ENCODE measurements around the gene FLNB. TPM values are rescaled to one million over a fixed set of nuclear protein-coding genes. Genes with fewer than 3 reads are reported as not detected.

Gene FLNB
- total RNA-seq, 1 experiment from 2014 or later: 127 TPM

GRCh38 chr3:57999417-58000115, 8.7 kb upstream of the FLNB start (continued):
- no peak for TF ChIP-seq TP53 (CRISPR knock-in tag; IDR thresholded peaks at IDR 0.05)
- TF ChIP-seq ZNF423 (CRISPR knock-in tag; IDR thresholded peaks at IDR 0.05): no peak
- no peak for TF ChIP-seq MAX (CRISPR knock-in tag; IDR thresholded peaks at IDR 0.05)
- no peak for TF ChIP-seq GTF2I (CRISPR knock-in tag; conservative IDR thresholded peaks at IDR 0.05)
- no peak for TF ChIP-seq ERG (CRISPR knock-in tag; IDR thresholded peaks at IDR 0.05)

GRCh38 chr3:58000306-58001085, 7.7 kb upstream of the FLNB start:
- Mint-ChIP-seq H3K27ac (no peak overlapping the region), H3K27me3 (ENCODE audit: low read depth) (no peaks in the 10 kb centered on the region), H3K4me1 (no peaks in the 10 kb centered on the region), H3K9me3 (no peaks in the 10 kb centered on the region; the same call in 1 of the 2 replicates), H3K36me3 (no peaks in the 10 kb centered on the region), H3K4me3 (no peak overlapping the region)
- ChIA-PET POLR2A (no interaction called here), CTCF (interaction anchor here (2.6 kb wide), 1 partner anchor 177 kb away, joined by 8 read pairs; no protein-coding TSS in a partner anchor)
- TF ChIP-seq ATF6 (CRISPR knock-in tag; IDR thresholded peaks at IDR 0.05) (no peak), NFATC4 (CRISPR knock-in tag; IDR thresholded peaks at IDR 0.05) (no peak), NFE2L1 (CRISPR knock-in tag; IDR thresholded peaks at IDR 0.05) (no peak), SMAD4 (CRISPR knock-in tag; IDR thresholded peaks at IDR 0.05) (no peak), ZSCAN18 (CRISPR knock-in tag; IDR thresholded peaks at IDR 0.05) (no peak), ZNF423 (CRISPR knock-in tag; IDR thresholded peaks at IDR 0.05) (no peak), ESRRA (CRISPR knock-in tag; IDR thresholded peaks at IDR 0.05; ENCODE audit: borderline replicate concordance) (no peak), NFYB (CRISPR knock-in tag; conservative IDR thresholded peaks at IDR 0.05; ENCODE audit: low read depth) (no peak), ELF4 (CRISPR knock-in tag; IDR thresholded peaks at IDR 0.05; ENCODE audit: low read depth) (no peak), ZNF281 (CRISPR knock-in tag; IDR thresholded peaks at IDR 0.05) (no peak), CTCF (IDR thresholded peaks at IDR 0.05) (no peak), TP53 (CRISPR knock-in tag; IDR thresholded peaks at IDR 0.05) (no peak), ETV6 (CRISPR knock-in tag; IDR thresholded peaks at IDR 0.05) (no peak), KAT7 (CRISPR knock-in tag; IDR thresholded peaks at IDR 0.05; ENCODE audit: borderline replicate concordance) (no peak), HMGA2 (CRISPR knock-in tag; IDR thresholded peaks at IDR 0.05) (no peak)
- DNase-seq (ENCODE audit: low spot score) (no peak), ATAC-seq (no peak)
